ENCODE measurements around the gene RBBP8.
A peak's percentile ranks its signal among the peaks of the same experiment; 100 is the strongest.

RBBP8 gene

DNA sequence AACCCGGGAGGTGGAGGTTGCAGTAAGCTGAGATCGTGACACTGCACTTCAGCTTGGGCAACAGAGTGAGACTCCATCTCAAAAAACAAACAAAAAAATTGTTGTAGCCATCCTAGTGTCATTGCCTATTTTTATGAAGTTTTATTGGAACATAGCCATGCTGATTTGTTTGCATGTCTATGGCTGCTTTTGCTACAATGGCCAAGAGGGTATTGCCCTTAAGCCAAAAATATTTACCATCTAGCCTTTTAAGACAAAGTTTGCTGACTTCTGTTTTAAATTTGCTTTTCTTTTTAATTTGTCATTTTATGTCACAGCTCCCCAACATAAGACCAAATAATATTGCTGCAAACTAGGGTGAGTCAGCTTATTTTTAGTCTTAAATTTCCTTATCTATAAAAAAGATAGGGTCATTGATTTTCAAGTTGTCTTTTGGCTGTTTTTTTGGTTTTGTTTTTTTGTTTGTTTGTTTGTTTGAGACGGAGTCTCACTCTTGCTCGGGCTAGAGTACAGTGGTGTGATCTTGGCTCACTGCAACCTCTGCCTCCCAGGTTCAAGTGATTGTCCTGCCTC, 132.2 kb downstream of the RBBP8 start:
- no peak for DNase-seq

GRCh38 chr18:23066060-23066459, 132.9 kb downstream of the RBBP8 start:
- DNase-seq: no peak

GRCh38 chr18:23066504-23067039, 133.4 kb downstream of the RBBP8 start:
- no peak for DNase-seq

DNA sequence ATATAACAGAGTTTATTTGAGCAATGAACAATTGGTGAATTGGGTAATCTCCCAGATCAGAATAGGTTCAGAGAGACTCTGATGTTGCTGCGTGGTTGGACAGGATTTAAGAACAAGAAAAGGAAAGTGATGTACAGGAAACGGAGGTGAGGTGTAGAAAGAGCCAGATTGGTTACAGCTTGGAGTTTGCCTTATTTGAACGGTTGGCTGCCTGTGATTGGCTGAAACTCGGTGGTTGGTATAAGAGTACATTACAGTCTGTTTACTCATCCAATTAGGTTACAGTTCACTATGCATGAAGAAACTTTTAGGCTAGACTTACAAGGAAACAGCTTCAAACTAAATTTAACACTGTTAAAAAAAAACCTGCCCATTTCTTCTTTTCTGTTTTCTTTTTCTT, 134.1 kb downstream of the RBBP8 start:
- no peak for DNase-seq

DNA sequence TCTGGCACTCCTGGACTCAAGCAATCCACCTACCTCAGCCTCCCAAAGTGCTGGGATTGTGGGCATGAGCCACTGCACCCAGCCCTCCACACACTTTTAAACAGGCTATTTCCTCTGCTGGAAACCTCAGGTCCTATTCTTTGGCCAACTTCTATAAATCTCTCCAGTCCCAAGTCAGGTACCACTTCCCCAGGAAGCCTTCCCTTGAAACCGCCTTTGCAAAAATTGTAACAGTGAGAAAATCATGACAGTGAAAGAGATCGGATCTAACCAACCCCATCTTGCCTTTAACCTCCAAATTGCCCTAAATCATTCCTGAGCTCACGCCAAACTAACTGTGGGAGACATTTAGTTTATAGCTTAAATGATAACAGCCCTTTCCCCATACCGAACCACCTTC, 134.9 kb downstream of the RBBP8 start:
- no peak for DNase-seq

DNA sequence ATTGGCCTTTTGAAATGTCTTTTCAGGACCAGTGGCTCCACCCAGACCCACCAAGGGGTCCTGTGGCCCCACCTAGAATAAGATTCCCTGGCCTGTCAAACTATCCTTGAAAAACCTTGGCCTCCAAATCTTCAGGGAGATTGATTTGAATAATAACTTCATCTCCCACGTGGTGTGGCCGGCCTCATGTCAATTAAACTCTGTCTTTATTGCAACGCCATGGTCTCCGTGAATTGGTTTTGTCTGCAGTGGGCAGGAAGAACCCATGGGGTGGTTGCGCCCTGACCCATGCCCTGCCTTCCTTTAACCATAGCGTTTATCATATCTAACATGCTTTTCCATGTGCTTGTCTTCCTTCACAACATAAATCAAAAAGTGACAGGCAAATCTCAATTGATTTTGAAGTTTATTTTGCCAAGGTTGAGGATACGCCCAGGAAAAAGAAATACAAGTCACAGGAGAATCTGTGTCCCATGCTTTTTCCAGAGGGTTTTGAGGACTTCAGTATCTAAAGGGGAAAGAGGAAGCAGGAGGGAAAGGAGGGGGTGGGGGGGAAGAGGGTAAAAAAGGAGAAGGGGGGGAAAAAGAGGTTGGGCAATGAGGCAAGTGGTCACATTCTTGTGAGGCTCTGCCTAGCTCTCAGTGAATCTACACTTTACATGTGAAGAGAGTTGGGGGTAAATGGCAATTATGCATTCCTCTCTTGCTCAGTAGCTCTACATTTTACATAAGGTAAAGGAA, 135.6 kb downstream of the RBBP8 start:
- peak; percentile 57 to 62 for DNase-seq

DNA sequence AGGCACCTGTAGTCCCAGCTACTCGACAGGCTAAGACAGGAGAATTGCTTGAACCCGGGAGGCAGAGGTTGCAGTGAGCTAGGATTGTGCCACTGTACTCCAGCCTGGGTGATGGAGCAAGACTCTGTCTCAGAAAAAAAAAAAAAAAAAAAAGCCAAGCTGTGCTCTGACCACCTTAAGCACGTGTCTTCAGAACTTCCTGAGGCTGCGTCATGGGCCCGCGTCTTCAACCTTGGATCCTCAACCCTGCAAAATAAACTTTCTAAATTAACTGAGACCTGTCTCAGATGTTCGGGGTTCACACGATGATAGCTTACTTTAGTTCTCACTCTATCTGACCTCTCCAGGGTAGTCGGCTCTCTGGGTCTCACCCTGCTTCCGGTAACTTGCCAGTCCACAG, 136.4 kb downstream of the RBBP8 start:
- DNase-seq: no peak

DNA sequence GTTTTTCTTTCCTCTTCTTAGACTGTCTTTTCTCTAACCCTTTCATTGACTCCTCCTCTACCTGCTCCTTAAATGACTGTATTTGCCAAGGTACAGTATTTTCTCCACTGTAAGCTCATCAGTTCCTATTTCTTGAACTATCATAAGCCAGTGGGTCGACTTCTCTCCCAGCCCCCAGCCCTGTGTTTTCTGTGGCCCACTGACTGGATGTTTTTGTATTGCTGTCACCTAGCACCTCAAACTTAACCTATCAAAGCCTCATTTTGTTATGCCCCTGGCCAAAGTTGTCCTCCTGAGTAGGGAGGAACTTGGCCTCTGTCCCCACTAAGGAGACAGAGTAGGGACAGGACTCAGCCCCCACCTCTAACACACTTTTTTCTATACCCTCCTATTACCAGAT, 136.8 kb downstream of the RBBP8 start:
- DNase-seq: no peak

DNA sequence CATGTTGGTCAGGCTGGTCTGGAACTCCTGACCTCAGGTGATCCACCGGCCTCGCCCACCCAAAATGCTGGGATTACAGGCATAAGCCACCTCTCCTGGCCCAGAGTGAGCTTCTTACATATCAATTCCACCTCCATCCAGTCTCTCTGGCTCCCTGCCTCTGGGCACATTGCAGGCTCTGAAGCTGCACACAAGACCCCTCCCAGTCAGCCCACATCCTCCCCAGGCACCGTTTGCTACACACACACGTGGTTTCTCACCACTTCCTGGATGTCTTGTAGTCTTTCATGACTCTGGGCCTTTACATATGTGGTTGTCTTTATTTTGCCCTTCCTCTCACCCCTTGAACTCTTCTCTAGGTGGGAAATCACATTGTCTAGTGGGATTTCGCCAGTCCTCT, 138.2 kb downstream of the RBBP8 start:
- peak; percentile 49 to 56 for DNase-seq

GRCh38 chr18:23072079-23072478, 139.0 kb downstream of the RBBP8 start:
- no peak for DNase-seq

GRCh38 chr18:23073996-23074606, 141.0 kb downstream of the RBBP8 start:
- no peak for DNase-seq
